Stimulated activated CD8-positive, alpha-beta memory T cell treated with anti-CD3 and anti-CD28 coated beads, Interleukin-12 subunit alpha, Interleukin-12 subunit beta, amount 100 ng/mL, for 4 hours (primary cell): ENCODE data around the gene LINGO3.
"Not testable (repeated sequence)": the region's sequence is repeated elsewhere in the genome, so short reads cannot be mapped to it uniquely, and the experiment has no call there.

Experiments
- DNase-seq: peaks from one replicate; pipeline ENCODE4 v3.0.0-alpha.2; 2020; ENCODE audit warnings: low read depth

LINGO3 gene

GRCh38 chr19:2308114-2308556 lies at the start of gene LINGO3:
TSS of gene LINGO3 (minus strand) at chr19:2308154. CDS start at chr19:2291776, 16,378 bp downstream.
- no peak for DNase-seq

GRCh38 chr19:2356036-2356646 lies 48.2 kb upstream of the LINGO3 start:
- DNase-seq, result no peak

GRCh38 chr19:2355168-2356035 lies 47.4 kb upstream of the LINGO3 start:
- DNase-seq, result no peak

- DNase-seq, result no peak
These were observed 46.7 kb upstream of the LINGO3 start for GRCh38 chr19:2354670-2355069.

GRCh38 chr19:2353887-2354592 lies 46.1 kb upstream of the LINGO3 start:
- DNase-seq, result no peak

- no peak for DNase-seq
These were observed 45.4 kb upstream of the LINGO3 start for GRCh38 chr19:2353159-2353886.

- no peak for DNase-seq
These were observed 44.2 kb upstream of the LINGO3 start for GRCh38 chr19:2352121-2352520.

- no peak for DNase-seq
These were observed 43.6 kb upstream of the LINGO3 start for GRCh38 chr19:2351591-2351990.

- no peak for DNase-seq
These were observed 42.7 kb upstream of the LINGO3 start for GRCh38 chr19:2350656-2351055.

GRCh38 chr19:2349818-2350217 lies 41.9 kb upstream of the LINGO3 start:
- DNase-seq, result not testable (repeated sequence)

- no peak for DNase-seq
These were observed 38.1 kb upstream of the LINGO3 start for GRCh38 chr19:2345794-2346663.

- no peak for DNase-seq
These were observed 37.1 kb upstream of the LINGO3 start for GRCh38 chr19:2345076-2345475.

GRCh38 chr19:2344381-2344870 lies 36.5 kb upstream of the LINGO3 start:
- no peak for DNase-seq

GRCh38 chr19:2343289-2343982 lies 35.5 kb upstream of the LINGO3 start:
- DNase-seq, result no peak

- DNase-seq, result no peak
These were observed 34.8 kb upstream of the LINGO3 start for GRCh38 chr19:2342656-2343288.

GRCh38 chr19:2341982-2342381 lies 34.0 kb upstream of the LINGO3 start:
- no peak for DNase-seq

GRCh38 chr19:2341244-2341751 lies 33.3 kb upstream of the LINGO3 start:
- no peak for DNase-seq

GRCh38 chr19:2340496-2341243 lies 32.7 kb upstream of the LINGO3 start:
- no peak for DNase-seq
